IMR-90 (cell line): ENCODE data around the gene FLT3LG. TPM values are rescaled to one million over a fixed set of nuclear protein-coding genes. Genes with fewer than 3 reads are reported as not detected.

Experiments
- ATAC-seq: fragments of 200-7000 bp; cut with Tn5 transposase; 2 replicates; pipeline ENCODE4 v1.9.1; 2020; ENCODE audit warnings: low read depth, mild to moderate bottlenecking, moderate library complexity
- BruUV-seq: library from RNA; stranded (reverse); fragments of 400-500 nt; replicated peaks from 2 replicates; lab custom pipeline; 2021; lab: Mats Ljungman, UMichigan
- CTCF ChIA-PET: fragments of 300-600 bp; formaldehyde crosslinking; extraction: SDS; loops from one replicate; lab custom pipeline; 2021; ENCODE audit warnings: antibody characterized with exemption; lab: Yijun Ruan, JAX
- POLR2A ChIA-PET: fragments of 300-600 bp; sonication (Branson Sonifier 250); formaldehyde crosslinking; loops from one replicate; lab custom pipeline; 2022; ENCODE audit warnings: antibody characterized with exemption; ENCODE audit not compliant: unreplicated experiment; lab: Charles Lee
- DNase-seq: peaks from one replicate; pipeline ENCODE4 v3.0.0; 2013
- H2AFZ ChIP-seq: replicated peaks from 2 replicates; pipeline ENCODE3; 2013; ENCODE audit warnings: low read length, mild to moderate bottlenecking; ENCODE audit not compliant: poor library complexity
- H2AK5ac ChIP-seq: 2 replicates; pipeline ENCODE4 v1.6.1; 2013; ENCODE audit warnings: low read depth, low read length, inconsistent platforms
- H2AK9ac ChIP-seq: replicated peaks from 2 replicates; pipeline ENCODE3; 2013; ENCODE audit warnings: mild to moderate bottlenecking, low read depth, low read length, moderate library complexity; ENCODE audit not compliant: poor library complexity
- H2BK120ac ChIP-seq: 2 replicates; pipeline ENCODE4 v1.6.1; 2013; ENCODE audit warnings: low read depth, low read length, inconsistent platforms
- H2BK15ac ChIP-seq: 3 replicates; pipeline ENCODE4 v1.6.1; 2013; ENCODE audit warnings: low read depth, low read length, inconsistent platforms
- H2BK20ac ChIP-seq: 2 replicates; pipeline ENCODE4 v1.6.1; 2013; ENCODE audit warnings: low read depth, mild to moderate bottlenecking, inconsistent platforms, low read length, moderate library complexity
- H2BK5ac ChIP-seq: 2 replicates; pipeline ENCODE4 v1.6.1; 2013; ENCODE audit warnings: mild to moderate bottlenecking, low read depth, low read length, inconsistent platforms; ENCODE audit not compliant: poor library complexity, severe bottlenecking
- H3K14ac ChIP-seq: replicated peaks from 2 replicates; pipeline ENCODE4 v1.6.1; 2013; ENCODE audit warnings: low read depth, low read length, inconsistent platforms
- H3K18ac ChIP-seq: 2 replicates; pipeline ENCODE4 v1.6.1; 2013; ENCODE audit warnings: low read depth, low read length, control low read depth
- H3K23ac ChIP-seq: 2 replicates; pipeline ENCODE4 v1.6.1; 2013; ENCODE audit warnings: low read depth, low read length, inconsistent platforms
- H3K27ac ChIP-seq: 2 replicates; pipeline ENCODE4 v1.5.1; 2013; ENCODE audit warnings: mild to moderate bottlenecking, control low read depth, low read length; ENCODE audit not compliant: insufficient read depth
- H3K27me3 ChIP-seq: 2 replicates; pipeline ENCODE4 v1.6.1; 2013; ENCODE audit warnings: low read length; ENCODE audit not compliant: control insufficient read depth, insufficient read depth
- H3K36me3 ChIP-seq: 2 replicates; pipeline ENCODE4 v1.6.1; 2013; ENCODE audit warnings: low read length, mixed read lengths; ENCODE audit not compliant: control insufficient read depth, insufficient read depth
- H3K4ac ChIP-seq: 2 replicates; pipeline ENCODE4 v1.6.1; 2013; ENCODE audit warnings: low read depth, low read length, inconsistent platforms
- H3K4me1 ChIP-seq: 2 replicates; pipeline ENCODE4 v1.6.1; 2013; ENCODE audit warnings: low read length, mixed read lengths; ENCODE audit not compliant: control insufficient read depth, insufficient read depth
- H3K4me2 ChIP-seq: 2 replicates; pipeline ENCODE4 v1.6.1; 2013; ENCODE audit warnings: low read depth, mild to moderate bottlenecking, control low read depth, low read length, moderate library complexity
- H3K4me3 ChIP-seq: 2 replicates; pipeline ENCODE4 v1.5.1; 2013; ENCODE audit warnings: low read depth, mild to moderate bottlenecking, control low read depth, low read length, moderate library complexity; ENCODE audit not compliant: insufficient read depth
- H3K56ac ChIP-seq: 2 replicates; pipeline ENCODE4 v1.6.1; 2013; ENCODE audit warnings: low read length, inconsistent platforms; ENCODE audit not compliant: insufficient read depth; ENCODE audit errors: extremely low read depth
- H3K79me1 ChIP-seq, 2 experiments: 2 replicates each; pipeline ENCODE4 v1.6.1; 2013; ENCODE audit warnings: low read length in 2 of 2, inconsistent platforms in 1 of 2, low read depth in 1 of 2
- H3K9ac ChIP-seq: 2 replicates; pipeline ENCODE4 v1.6.1; 2013; ENCODE audit warnings: low read depth, low read length, control low read depth
- H3K9me1 ChIP-seq: 2 replicates; pipeline ENCODE4 v1.6.1; 2013; ENCODE audit warnings: low read length, inconsistent platforms; ENCODE audit not compliant: insufficient read depth
- H3K9me3 ChIP-seq: 2 replicates; pipeline ENCODE4 v1.6.1; 2013; ENCODE audit warnings: low read length; ENCODE audit not compliant: control insufficient read depth, insufficient read depth
- H4K20me1 ChIP-seq: 2 replicates; pipeline ENCODE4 v1.6.1; 2013; ENCODE audit warnings: low read length, inconsistent platforms; ENCODE audit not compliant: insufficient read depth
- H4K5ac ChIP-seq: 2 replicates; pipeline ENCODE4 v1.6.1; 2013; ENCODE audit warnings: mild to moderate bottlenecking, low read depth, low read length, control low read depth
- H4K8ac ChIP-seq, 2 experiments: 2 replicates each; pipeline ENCODE4 v1.6.1; 2013; ENCODE audit warnings: low read depth in 2 of 2, low read length in 2 of 2, control low read depth in 1 of 2, inconsistent platforms in 1 of 2
- H4K91ac ChIP-seq: 2 replicates; pipeline ENCODE4 v1.6.1; 2013; ENCODE audit warnings: low read depth, low read length, inconsistent platforms; ENCODE audit not compliant: insufficient read depth
- BHLHE40 ChIP-seq: fragments of 150-350 bp; IDR thresholded peaks from 2 replicates; pipeline ENCODE4 v1.6.1; 2016; ENCODE audit warnings: mild to moderate bottlenecking, low read depth, low read length
- CEBPB ChIP-seq: IDR thresholded peaks from 2 replicates; pipeline ENCODE4 v1.6.1; 2012; ENCODE audit warnings: low read depth, low read length, improper control_type of control experiment
- FOS ChIP-seq: fragments of 150-350 bp; IDR thresholded peaks from 2 replicates; pipeline ENCODE4 v1.6.1; 2016; ENCODE audit warnings: low read depth, low read length
- NFE2L2 ChIP-seq: fragments of 150-350 bp; IDR thresholded peaks from 2 replicates; pipeline ENCODE4 v1.6.1; 2016; ENCODE audit warnings: low read depth, mild to moderate bottlenecking, low read length
- RFX5 ChIP-seq: IDR thresholded peaks from 2 replicates; pipeline ENCODE4 v1.8.0; 2012; ENCODE audit warnings: low read depth, mild to moderate bottlenecking, low read length, moderate library complexity
- SMC3 ChIP-seq: fragments of 150-350 bp; IDR thresholded peaks from 2 replicates; pipeline ENCODE4 v1.6.1; 2016; ENCODE audit warnings: low read depth, mild to moderate bottlenecking, antibody characterized with exemption, low read length, moderate library complexity
- WGBS, 2 experiments: methylation state at CpG; one replicate each; pipeline versions ENCODE4 v1.1.5 to v1.1.7; 2013; ENCODE audit warnings: missing lambda C conversion rate in 2 of 2; ENCODE audit not compliant: insufficient read length in 1 of 2; ENCODE audit errors: extremely low coverage in 2 of 2; 5-methylcytosine and 5-hydroxymethylcytosine counted together
- dilution Hi-C: fragments of 300-500 bp; cut with HindIII; formaldehyde crosslinking; loops from one replicate; pipeline ENCODE4 v1.14.3; 2018; ENCODE audit warnings: low sequenced_read_pairs; ENCODE audit not compliant: unreplicated experiment
- in situ Hi-C: fragments of 300-500 bp; cut with MboI; formaldehyde crosslinking; loops from 3 replicates; pipeline ENCODE4 v1.14.3; 2019; ENCODE audit warnings: low sequenced_read_pairs, inconsistent platforms, mixed read lengths
- intact Hi-C: fragments of 100-400 bp; cut with micrococcal nuclease; formaldehyde crosslinking; loops from 2 replicates; pipeline ENCODE4 v1.10.0; 2022
- polyA plus RNA-seq, 3 experiments: library from polyadenylated mRNA; depleted of rRNA; stranded (reverse); fragments of >200 nt; gene quantifications; 2 replicates each; pipeline ENCODE4 v1.2.3, GENCODE V29; 2012; ENCODE audit warnings: low replicate concordance in 1 of 3
- total RNA-seq: library from RNA; depleted of rRNA; stranded (reverse); fragments of >200 nt; gene quantifications from 2 replicates; pipeline ENCODE4 v1.2.3, GENCODE V29; 2012

FLT3LG gene
- total and polyA plus RNA-seq, 2 of the 4 experiments (the other 2 are of a cell fraction), result 0.90 to 8.3 TPM

DNA sequence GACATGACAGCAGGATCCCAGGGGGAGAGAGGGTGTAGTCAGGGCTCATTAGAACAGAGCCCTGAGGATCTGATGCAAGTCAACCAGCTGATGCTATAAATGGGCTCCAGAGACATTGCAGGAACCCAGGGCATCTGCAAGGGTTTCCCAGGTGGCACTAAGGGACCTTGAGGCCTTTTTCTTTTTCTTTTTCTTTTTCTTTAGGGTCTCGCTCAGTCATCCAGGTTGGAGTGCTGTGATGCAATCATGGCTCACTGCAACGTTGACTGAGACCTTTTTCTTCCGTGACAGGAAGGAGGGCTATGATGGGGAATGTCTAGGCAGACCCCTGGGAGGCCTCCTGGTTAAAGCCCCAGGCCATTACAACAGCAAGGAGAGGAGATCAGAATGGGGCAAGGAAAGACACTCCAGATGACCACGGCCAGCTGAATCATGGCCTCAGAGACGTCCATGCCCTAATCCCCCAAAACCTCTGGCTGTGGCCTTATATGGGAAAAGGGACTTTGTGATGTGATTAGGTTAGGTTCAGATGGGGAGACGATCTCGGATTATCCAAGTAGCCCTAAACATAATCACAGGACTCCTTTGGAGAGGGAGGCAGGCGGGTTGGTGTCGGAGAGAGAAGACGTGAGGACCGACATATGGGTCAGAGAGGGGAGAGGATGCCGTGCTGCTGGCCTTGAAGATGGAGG is 33.9 kb downstream of the FLT3LG start:
- no peak overlapping the region for H3K4me3 ChIP-seq
- TF ChIP-seq FOS (no peak), SMC3 (no peak), CEBPB (peak; percentile 54), RFX5 (no peak), NFE2L2 (no peak), BHLHE40 (no peak)
- no peak overlapping the region for H3K56ac ChIP-seq
- no peak overlapping the region for H3K4ac ChIP-seq
- no peak overlapping the region for H3K14ac ChIP-seq
- H2BK20ac ChIP-seq, result no peak overlapping the region
- intact Hi-C loops (no loop called here), dilution Hi-C loops (no loop called here), in situ Hi-C loops (no loop called here)
- H2AK5ac ChIP-seq, result no peak overlapping the region
- no peak overlapping the region for H2BK120ac ChIP-seq
- H3K4me1 ChIP-seq, result peaks cover 5% of the 10 kb centered on the region; the same call in 1 of the 2 replicates
- H3K9me1 ChIP-seq, result no peaks in the 10 kb centered on the region
- ChIA-PET POLR2A (no interaction called here), CTCF (no interaction called here)
- no peak overlapping the region for H3K23ac ChIP-seq
- no peaks in the 10 kb centered on the region for H3K9me3 ChIP-seq
- H4K91ac ChIP-seq, result no peak overlapping the region
- WGBS, 2 experiments, result no CpG with 5 or more reads among the region's 12 CpGs
- no peak overlapping the region for H2BK5ac ChIP-seq
- H3K79me1 ChIP-seq, result no peaks in the 10 kb centered on the region; a peak in 1 of 4 replicates
- no peaks in the 10 kb centered on the region for H3K36me3 ChIP-seq
- no peaks in the 10 kb centered on the region for H4K20me1 ChIP-seq
- no peak overlapping the region for H2AFZ ChIP-seq
- H3K27me3 ChIP-seq, result no peaks in the 10 kb centered on the region
- peak overlapping the region in 1 of 2 experiments; percentile 34; a peak in 1 of 4 replicates for H4K8ac ChIP-seq
- ATAC-seq (no peak), DNase-seq (no peak)
- H3K9ac ChIP-seq, result no peak overlapping the region
- no peak overlapping the region for H2AK9ac ChIP-seq
- no peak overlapping the region for H4K5ac ChIP-seq
- no peak overlapping the region for H3K27ac ChIP-seq
- no TSS peak for BruUV-seq
- no peak overlapping the region for H3K4me2 ChIP-seq
- no peak overlapping the region for H3K18ac ChIP-seq
- no peak overlapping the region for H2BK15ac ChIP-seq
